Measurements from ENCODE around the gene SNX22.

SNX22 gene

GRCh38 chr15:64163659-64164362 is 12.3 kb downstream of the SNX22 start:
- TF ChIP-seq FOXP2 (optimal IDR thresholded peaks at IDR 0.05; ENCODE audit: borderline replicate concordance, extremely low read depth, extremely low read length, insufficient read depth) (no peak), POLR2AphosphoS5 (IDR thresholded peaks at IDR 0.05; ENCODE audit: low read depth, low read length) (no peak), TAF1 (IDR thresholded peaks at IDR 0.05; ENCODE audit: borderline replicate concordance, insufficient read depth, low read length) (no peak), SIN3A (IDR thresholded peaks at IDR 0.05; ENCODE audit: borderline replicate concordance, insufficient read depth, low read length) (no peak)
- TF ChIP-seq, protein P1, sequence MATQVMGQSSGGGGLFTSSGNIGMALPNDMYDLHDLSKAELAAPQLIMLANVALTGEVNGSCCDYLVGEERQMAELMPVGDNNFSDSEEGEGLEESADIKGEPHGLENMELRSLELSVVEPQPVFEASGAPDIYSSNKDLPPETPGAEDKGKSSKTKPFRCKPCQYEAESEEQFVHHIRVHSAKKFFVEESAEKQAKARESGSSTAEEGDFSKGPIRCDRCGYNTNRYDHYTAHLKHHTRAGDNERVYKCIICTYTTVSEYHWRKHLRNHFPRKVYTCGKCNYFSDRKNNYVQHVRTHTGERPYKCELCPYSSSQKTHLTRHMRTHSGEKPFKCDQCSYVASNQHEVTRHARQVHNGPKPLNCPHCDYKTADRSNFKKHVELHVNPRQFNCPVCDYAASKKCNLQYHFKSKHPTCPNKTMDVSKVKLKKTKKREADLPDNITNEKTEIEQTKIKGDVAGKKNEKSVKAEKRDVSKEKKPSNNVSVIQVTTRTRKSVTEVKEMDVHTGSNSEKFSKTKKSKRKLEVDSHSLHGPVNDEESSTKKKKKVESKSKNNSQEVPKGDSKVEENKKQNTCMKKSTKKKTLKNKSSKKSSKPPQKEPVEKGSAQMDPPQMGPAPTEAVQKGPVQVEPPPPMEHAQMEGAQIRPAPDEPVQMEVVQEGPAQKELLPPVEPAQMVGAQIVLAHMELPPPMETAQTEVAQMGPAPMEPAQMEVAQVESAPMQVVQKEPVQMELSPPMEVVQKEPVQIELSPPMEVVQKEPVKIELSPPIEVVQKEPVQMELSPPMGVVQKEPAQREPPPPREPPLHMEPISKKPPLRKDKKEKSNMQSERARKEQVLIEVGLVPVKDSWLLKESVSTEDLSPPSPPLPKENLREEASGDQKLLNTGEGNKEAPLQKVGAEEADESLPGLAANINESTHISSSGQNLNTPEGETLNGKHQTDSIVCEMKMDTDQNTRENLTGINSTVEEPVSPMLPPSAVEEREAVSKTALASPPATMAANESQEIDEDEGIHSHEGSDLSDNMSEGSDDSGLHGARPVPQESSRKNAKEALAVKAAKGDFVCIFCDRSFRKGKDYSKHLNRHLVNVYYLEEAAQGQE (IDR thresholded peaks at IDR 0.05; ENCODE audit: insufficient read depth in 1 of 2, low read depth in 2 of 2, low read length in 2 of 2) = no peak

- TF ChIP-seq FOXP2 (optimal IDR thresholded peaks at IDR 0.05; ENCODE audit: borderline replicate concordance, extremely low read depth, extremely low read length, insufficient read depth) (no peak), TAF1 (IDR thresholded peaks at IDR 0.05; ENCODE audit: borderline replicate concordance, insufficient read depth, low read length) (no peak), SIN3A (IDR thresholded peaks at IDR 0.05; ENCODE audit: borderline replicate concordance, insufficient read depth, low read length) (no peak), POLR2AphosphoS5 (IDR thresholded peaks at IDR 0.05; ENCODE audit: low read depth, low read length) (no peak)
- TF ChIP-seq, protein P1 (IDR thresholded peaks at IDR 0.05; ENCODE audit: insufficient read depth in 1 of 2, low read depth in 2 of 2, low read length in 2 of 2) = no peak
Measured at GRCh38 chr15:64164436-64164835, 12.9 kb downstream of the SNX22 start.

GRCh38 chr15:64166102-64166890 is 14.8 kb downstream of the SNX22 start:
- TF ChIP-seq POLR2AphosphoS5 (IDR thresholded peaks at IDR 0.05; ENCODE audit: low read depth, low read length) (no peak), TAF1 (IDR thresholded peaks at IDR 0.05; ENCODE audit: borderline replicate concordance, insufficient read depth, low read length) (no peak), SIN3A (IDR thresholded peaks at IDR 0.05; ENCODE audit: borderline replicate concordance, insufficient read depth, low read length) (no peak), FOXP2 (optimal IDR thresholded peaks at IDR 0.05; ENCODE audit: borderline replicate concordance, extremely low read depth, extremely low read length, insufficient read depth) (no peak)
- TF ChIP-seq, protein P1 (IDR thresholded peaks at IDR 0.05; ENCODE audit: insufficient read depth in 1 of 2, low read depth in 2 of 2, low read length in 2 of 2) = no peak

GRCh38 chr15:64180235-64180824 is 28.8 kb downstream of the SNX22 start:
- no peak for TF ChIP-seq POLR2AphosphoS5 (IDR thresholded peaks at IDR 0.05; ENCODE audit: low read depth, low read length)
- TF ChIP-seq TAF1 (IDR thresholded peaks at IDR 0.05; ENCODE audit: borderline replicate concordance, insufficient read depth, low read length) = no peak
- TF ChIP-seq FOXP2 (optimal IDR thresholded peaks at IDR 0.05; ENCODE audit: borderline replicate concordance, extremely low read depth, extremely low read length, insufficient read depth) = no peak

GRCh38 chr15:64182859-64183370 is 31.4 kb downstream of the SNX22 start:
- TF ChIP-seq POLR2AphosphoS5 (IDR thresholded peaks at IDR 0.05; ENCODE audit: low read depth, low read length) = no peak
- TF ChIP-seq TAF1 (IDR thresholded peaks at IDR 0.05; ENCODE audit: borderline replicate concordance, insufficient read depth, low read length) = no peak
- TF ChIP-seq, protein P1 (IDR thresholded peaks at IDR 0.05; ENCODE audit: insufficient read depth in 1 of 2, low read depth in 2 of 2, low read length in 2 of 2) = no peak
- no peak for TF ChIP-seq SIN3A (IDR thresholded peaks at IDR 0.05; ENCODE audit: borderline replicate concordance, insufficient read depth, low read length)
- no peak for TF ChIP-seq FOXP2 (optimal IDR thresholded peaks at IDR 0.05; ENCODE audit: borderline replicate concordance, extremely low read depth, extremely low read length, insufficient read depth)

Measured in PFSK-1 (cell line).